Prostate gland (tissue), 2 donors: ENCODE data around the gene CRYBG1. TPM values are rescaled to one million over a fixed set of nuclear protein-coding genes. Genes with fewer than 3 reads are reported as not detected.
A peak's percentile ranks its signal among the peaks of the same experiment; 100 is the strongest.

Source experiments
- DNase-seq: peaks from one replicate; pipeline ENCODE4 v3.0.0-alpha.2; 2019; ENCODE audit warnings: low spot score
- H3K27ac ChIP-seq, 2 donors: fragments of 200-600 bp; sonication (generic); 2 replicates each; pipeline ENCODE4 v1.5.1; 2017 to 2019
- H3K27me3 ChIP-seq: fragments of 200-600 bp; sonication (generic); replicated peaks from 2 replicates; pipeline ENCODE4 v1.5.1; 2019; ENCODE audit not compliant: insufficient read depth
- H3K36me3 ChIP-seq, 2 donors: fragments of 200-600 bp; sonication (generic); 1 replicate in 1 of 2; 2 replicates in 1 of 2; pipeline versions ENCODE4 v1.5.1 to v1.8.1; 2017 to 2019
- H3K4me1 ChIP-seq: fragments of 200-600 bp; sonication (generic); replicated peaks from 2 replicates; pipeline ENCODE4 v1.5.1; 2019
- H3K4me3 ChIP-seq, 2 donors: fragments of 200-600 bp; sonication (generic); 2 replicates each; pipeline ENCODE4 v1.5.1; 2017 to 2019
- H3K9me3 ChIP-seq: fragments of 200-600 bp; sonication (generic); 2 replicates; pipeline ENCODE4 v1.5.1; 2017
- CTCF ChIP-seq, 4 experiments: fragments of 200-600 bp in 2 of 4; fragments of 450-650 bp in 2 of 4; sonication (generic) in 2 of 4; IDR thresholded peaks; 1 replicate in 3 of 4; 2 replicates in 1 of 4; pipeline ENCODE4 v1.5.1; 2016 to 2019; ENCODE audit warnings: antibody characterized with exemption in 4 of 4, mild to moderate bottlenecking in 2 of 4, moderate library complexity in 2 of 4
- POLR2A ChIP-seq: fragments of 450-650 bp; IDR thresholded peaks from one replicate; pipeline ENCODE4 v1.6.1; 2016; ENCODE audit warnings: antibody characterized with exemption, mild to moderate bottlenecking
- POLR2AphosphoS5 ChIP-seq: sonication (generic); formaldehyde crosslinking; IDR thresholded peaks from one replicate; pipeline ENCODE4 v1.6.1; 2017; ENCODE audit warnings: antibody characterized with exemption
- WGBS: methylation state at CpG from one replicate; pipeline ENCODE4 v1.1.5; 2018; 5-methylcytosine and 5-hydroxymethylcytosine counted together
- intact Hi-C: fragments of 100-400 bp; cut with DNase I; formaldehyde crosslinking; loops from one replicate; pipeline ENCODE4 v1.14.2; 2022
- total RNA-seq, 2 donors: library from RNA; depleted of rRNA; stranded (reverse); fragments of >200 nt; gene quantifications; one replicate each; pipeline ENCODE4 v1.1.0, GENCODE V29; 2016

CRYBG1 gene
- total RNA-seq, 2 donors from 2014 or later: 39.9 to 75.4 TPM

DNA sequence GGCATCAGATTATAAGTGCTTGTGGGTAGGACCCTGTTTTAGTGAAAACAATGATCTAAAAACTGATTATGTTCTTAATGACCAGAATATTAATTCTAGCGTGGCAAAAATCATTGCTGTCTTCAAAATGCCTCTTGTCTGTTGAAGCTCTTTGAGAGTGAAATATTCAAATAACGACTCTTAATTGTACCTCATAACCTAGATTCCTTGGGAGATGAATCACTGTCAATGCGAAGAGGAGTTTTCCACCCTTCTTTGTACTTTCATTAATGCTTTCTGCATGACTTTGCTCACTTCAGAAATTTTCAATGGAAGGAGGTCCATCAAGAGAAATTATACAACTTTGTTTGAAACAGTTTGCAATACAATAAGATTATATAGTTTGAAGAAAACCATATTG, 71.5 kb downstream of the CRYBG1 start:
- no peaks in the 10 kb centered on the region for H3K9me3 ChIP-seq
- TF ChIP-seq POLR2A (no peak), POLR2AphosphoS5 (no peak), CTCF (IDR thresholded peaks at IDR 0.05) (no peak)
- no peaks in the 10 kb centered on the region for H3K27me3 ChIP-seq
- H3K36me3 ChIP-seq: no peaks in the 10 kb centered on the region
- peak overlapping the region; percentile 57 to 70 for H3K27ac ChIP-seq
- intact Hi-C loops: no loop called here
- H3K4me1 ChIP-seq: no peaks in the 10 kb centered on the region
- no peak for DNase-seq
- WGBS: 84% methylated on average over 3 of the region's 3 CpGs
- H3K4me3 ChIP-seq: no peak overlapping the region

GRCh38 chr6:106434530-106434929, 74.0 kb downstream of the CRYBG1 start:
- TF ChIP-seq CTCF (IDR thresholded peaks at IDR 0.05) (no peak), POLR2AphosphoS5 (peak; percentile 63)

DNA sequence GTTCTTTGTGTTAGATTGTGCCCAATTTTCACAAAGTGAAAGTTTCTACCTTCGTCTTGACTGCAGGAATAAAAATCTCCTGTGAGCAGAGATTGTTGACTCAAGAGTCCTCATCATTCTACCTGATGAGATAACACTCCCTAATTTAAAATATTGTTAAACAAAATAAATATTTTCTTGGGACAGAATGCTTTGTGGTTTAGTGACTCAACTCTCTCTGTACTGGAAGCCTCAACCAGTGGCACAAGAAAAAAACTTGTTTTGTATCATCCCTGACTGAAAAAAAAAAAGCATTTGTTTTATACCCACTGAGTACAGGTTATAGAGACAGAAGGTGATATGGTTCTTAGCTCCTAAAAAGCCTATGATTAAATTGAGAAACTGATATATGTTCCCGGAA, 78.9 kb downstream of the CRYBG1 start:
- peaks cover 18% of the 10 kb centered on the region for H3K4me1 ChIP-seq
- H3K27me3 ChIP-seq: no peaks in the 10 kb centered on the region
- H3K4me3 ChIP-seq: no peak overlapping the region
- intact Hi-C loops: no loop called here
- no peak for DNase-seq
- 61% methylated on average over 2 of the region's 2 CpGs for WGBS
- no peaks in the 10 kb centered on the region for H3K36me3 ChIP-seq
- H3K27ac ChIP-seq: peak overlapping the region; percentile 23 to 78
- TF ChIP-seq CTCF (IDR thresholded peaks at IDR 0.05) (peak in 1 of 4 experiments; percentile 4), POLR2A (no peak), POLR2AphosphoS5 (peak; percentile 74)
- no peaks in the 10 kb centered on the region for H3K9me3 ChIP-seq

More at GRCh38 chr6:106434530-106434929, 74.0 kb downstream of the CRYBG1 start:
- Histone ChIP-seq H3K27me3 (no peaks in the 10 kb centered on the region), H3K36me3 (no peaks in the 10 kb centered on the region), H3K4me3 (no peak overlapping the region), H3K27ac (peak overlapping the region; percentile 45 to 70), H3K4me1 (no peaks in the 10 kb centered on the region), H3K9me3 (no peaks in the 10 kb centered on the region)
- intact Hi-C loops: no loop called here
- DNase-seq: no peak

GRCh38 chr6:106440546-106440945, 80.0 kb downstream of the CRYBG1 start:
- Histone ChIP-seq H3K27ac (peak overlapping the region; percentile 23 to 78), H3K4me1 (peaks cover 18% of the 10 kb centered on the region), H3K9me3 (no peaks in the 10 kb centered on the region), H3K27me3 (no peaks in the 10 kb centered on the region), H3K36me3 (no peaks in the 10 kb centered on the region), H3K4me3 (no peak overlapping the region)
- intact Hi-C loops: no loop called here
- TF ChIP-seq CTCF (IDR thresholded peaks at IDR 0.05) (no peak), POLR2AphosphoS5 (no peak), POLR2A (no peak)
- no peak for DNase-seq
- 70% methylated on average over 2 of the region's 2 CpGs for WGBS

GRCh38 chr6:106442395-106442794, 81.9 kb downstream of the CRYBG1 start:
- Histone ChIP-seq H3K4me1 (peaks cover 18% of the 10 kb centered on the region), H3K27ac (peak overlapping the region; percentile 24 to 78), H3K27me3 (no peaks in the 10 kb centered on the region), H3K9me3 (no peaks in the 10 kb centered on the region), H3K36me3 (no peaks in the 10 kb centered on the region), H3K4me3 (no peak overlapping the region)
- DNase-seq: peak; percentile 19
- intact Hi-C loops: no loop called here
- TF ChIP-seq CTCF (IDR thresholded peaks at IDR 0.05) (no peak), POLR2A (no peak), POLR2AphosphoS5 (peak; percentile 78)
- WGBS: 23% methylated on average over 3 of the region's 3 CpGs
